Measurements from ENCODE around the gene IGLL1. TPM values are rescaled to one million over a fixed set of nuclear protein-coding genes. Genes with fewer than 3 reads are reported as not detected.

IGLL1 gene
- total and polyA plus RNA-seq, 2 experiments from 2014 or later, result not detected

GRCh38 chr22:23591846-23592245 is 11.8 kb upstream of the IGLL1 start:
- H3K79me2 ChIP-seq (ENCODE audit: insufficient read depth), result no peaks in the 10 kb centered on the region
- no peaks in the 10 kb centered on the region for H3K9me2 ChIP-seq (ENCODE audit: insufficient read depth)
- H3F3A ChIP-seq (ENCODE audit: insufficient read depth), result no peaks in the 10 kb centered on the region
- in situ Hi-C loops (cut with MboI), result no loop called here
- no peak for TF ChIP-seq EZH2phosphoT487 (IDR thresholded peaks at IDR 0.05; ENCODE audit: insufficient read depth, low read depth)
- no peak for TF ChIP-seq EZH2 (IDR thresholded peaks at IDR 0.05; ENCODE audit: insufficient read depth, poor library complexity, severe bottlenecking)
- WGBS, 2 experiments (ENCODE audit: low coverage in 1 of 2, low lambda C conversion rate in 2 of 2, missing lambda C conversion rate in 2 of 2), result 76 to 81% methylated on average over 7 of the region's 7 CpGs
- no peaks in the 10 kb centered on the region for H3K9me3 ChIP-seq (ENCODE audit: low read depth)
- no peak overlapping the region for H3K27ac ChIP-seq
- H4K20me1 ChIP-seq (ENCODE audit: insufficient read depth), result no peaks in the 10 kb centered on the region
- no peak overlapping the region for H2AFZ ChIP-seq
- DNase-seq, result no peak
- H3K4me1 ChIP-seq (ENCODE audit: insufficient read depth), result no peaks in the 10 kb centered on the region
- H3K36me3 ChIP-seq (ENCODE audit: low read depth), result no peaks in the 10 kb centered on the region
- H3K4me2 ChIP-seq (ENCODE audit: unreplicated experiment), result no peak overlapping the region
- no peaks in the 10 kb centered on the region for H3K27me3 ChIP-seq (replicated peaks; ENCODE audit: insufficient read depth)
- no peak overlapping the region for H3K9ac ChIP-seq
- no peak overlapping the region for H3K4me3 ChIP-seq

- no peak for TF ChIP-seq EZH2 (IDR thresholded peaks at IDR 0.05; ENCODE audit: insufficient read depth, poor library complexity, severe bottlenecking)
- Histone ChIP-seq H3K27me3 (replicated peaks; ENCODE audit: insufficient read depth) (no peaks in the 10 kb centered on the region), H3K4me1 (ENCODE audit: insufficient read depth) (no peaks in the 10 kb centered on the region), H3K27ac (no peak overlapping the region), H3F3A (ENCODE audit: insufficient read depth) (no peaks in the 10 kb centered on the region), H3K9me3 (ENCODE audit: low read depth) (no peaks in the 10 kb centered on the region), H3K9me2 (ENCODE audit: insufficient read depth) (no peaks in the 10 kb centered on the region), H3K9ac (no peak overlapping the region), H2AFZ (no peak overlapping the region), H3K4me2 (ENCODE audit: unreplicated experiment) (no peak overlapping the region), H3K79me2 (ENCODE audit: insufficient read depth) (no peaks in the 10 kb centered on the region), H4K20me1 (ENCODE audit: insufficient read depth) (no peaks in the 10 kb centered on the region), H3K36me3 (ENCODE audit: low read depth) (no peaks in the 10 kb centered on the region), H3K4me3 (no peak overlapping the region)
- peak; percentile 58 for DNase-seq
- in situ Hi-C loops (cut with MboI), result no loop called here
- 42 to 46% methylated on average over 11 of the region's 11 CpGs for WGBS, 2 experiments (ENCODE audit: low coverage in 1 of 2, low lambda C conversion rate in 2 of 2, missing lambda C conversion rate in 2 of 2)
These were observed 11.2 kb upstream of the IGLL1 start for GRCh38 chr22:23591201-23591791.

DNA sequence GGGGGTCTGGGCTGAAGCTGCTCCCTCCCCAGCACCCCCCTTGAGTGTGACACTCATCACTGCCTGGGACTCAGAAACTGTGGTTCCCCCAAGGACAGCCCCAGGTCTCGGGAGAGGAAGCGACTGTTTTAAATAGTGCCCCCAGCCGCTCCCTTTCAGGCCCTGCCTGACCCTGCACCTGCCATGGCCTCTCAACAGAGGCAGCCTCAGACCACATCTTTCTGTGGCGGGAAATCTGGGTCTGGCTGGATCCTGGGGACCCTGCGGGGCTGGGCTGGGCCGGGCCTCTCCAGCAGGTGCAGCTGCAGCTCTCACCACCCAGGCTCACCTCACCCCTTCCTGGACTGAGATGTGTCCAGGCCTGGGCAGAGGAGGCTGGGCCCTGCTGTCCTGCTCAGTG is 3.7 kb upstream of the IGLL1 start:
- Histone ChIP-seq H3K4me2 (ENCODE audit: unreplicated experiment) (no peak overlapping the region), H3K4me3 (no peak overlapping the region), H4K20me1 (ENCODE audit: insufficient read depth) (no peaks in the 10 kb centered on the region), H3K27ac (no peak overlapping the region), H3K9ac (no peak overlapping the region), H3K9me2 (ENCODE audit: insufficient read depth) (no peaks in the 10 kb centered on the region), H3F3A (ENCODE audit: insufficient read depth) (no peaks in the 10 kb centered on the region), H3K36me3 (ENCODE audit: low read depth) (no peaks in the 10 kb centered on the region), H2AFZ (no peak overlapping the region), H3K27me3 (replicated peaks; ENCODE audit: insufficient read depth) (no peaks in the 10 kb centered on the region), H3K79me2 (ENCODE audit: insufficient read depth) (no peaks in the 10 kb centered on the region), H3K9me3 (ENCODE audit: low read depth) (no peaks in the 10 kb centered on the region), H3K4me1 (ENCODE audit: insufficient read depth) (no peaks in the 10 kb centered on the region)
- in situ Hi-C loops (cut with MboI), result no loop called here
- WGBS, 2 experiments (ENCODE audit: low coverage in 1 of 2, low lambda C conversion rate in 2 of 2, missing lambda C conversion rate in 2 of 2), result 58 to 70% methylated on average over 6 of the region's 6 CpGs
- TF ChIP-seq EZH2 (IDR thresholded peaks at IDR 0.05; ENCODE audit: insufficient read depth, poor library complexity, severe bottlenecking), result no peak
- no peak for TF ChIP-seq EZH2phosphoT487 (IDR thresholded peaks at IDR 0.05; ENCODE audit: insufficient read depth, low read depth)
- DNase-seq, result no peak

DNA sequence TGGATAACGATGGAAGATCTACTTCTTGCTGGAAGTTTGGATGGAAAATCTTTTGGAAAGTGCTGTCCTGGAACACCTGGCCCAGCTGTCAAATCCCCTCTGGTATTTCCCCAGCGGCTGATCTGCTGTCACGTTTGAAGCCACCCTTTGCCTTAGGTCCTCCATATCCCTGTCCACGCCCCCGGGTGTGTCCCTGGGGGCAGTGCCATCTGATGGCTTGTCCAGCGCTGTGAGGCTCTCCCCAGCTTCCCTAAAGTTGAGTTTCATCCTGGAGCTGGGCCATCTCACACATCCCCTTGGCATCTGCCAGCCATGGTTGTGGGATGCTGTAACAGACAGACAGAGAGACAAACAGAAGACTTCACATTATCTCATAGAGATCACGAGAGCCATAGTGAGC is 3.1 kb upstream of the IGLL1 start:
- H3K79me2 ChIP-seq (ENCODE audit: insufficient read depth), result no peaks in the 10 kb centered on the region
- H3K36me3 ChIP-seq (ENCODE audit: low read depth), result no peaks in the 10 kb centered on the region
- H3K27me3 ChIP-seq (replicated peaks; ENCODE audit: insufficient read depth), result no peaks in the 10 kb centered on the region
- TF ChIP-seq EZH2 (IDR thresholded peaks at IDR 0.05; ENCODE audit: insufficient read depth, poor library complexity, severe bottlenecking) (no peak), EZH2phosphoT487 (IDR thresholded peaks at IDR 0.05; ENCODE audit: insufficient read depth, low read depth) (no peak)
- DNase-seq, result no peak
- in situ Hi-C loops (cut with MboI), result no loop called here
- H3K4me2 ChIP-seq (ENCODE audit: unreplicated experiment), result no peak overlapping the region
- H2AFZ ChIP-seq, result no peak overlapping the region
- H3K27ac ChIP-seq, result no peak overlapping the region
- no peak overlapping the region for H3K9ac ChIP-seq
- H3K4me1 ChIP-seq (ENCODE audit: insufficient read depth), result no peaks in the 10 kb centered on the region
- no peak overlapping the region for H3K4me3 ChIP-seq
- H4K20me1 ChIP-seq (ENCODE audit: insufficient read depth), result no peaks in the 10 kb centered on the region
- H3K9me3 ChIP-seq (ENCODE audit: low read depth), result no peaks in the 10 kb centered on the region
- no peaks in the 10 kb centered on the region for H3K9me2 ChIP-seq (ENCODE audit: insufficient read depth)
- WGBS, 2 experiments (ENCODE audit: low coverage in 1 of 2, low lambda C conversion rate in 2 of 2, missing lambda C conversion rate in 2 of 2), result 50 to 58% methylated on average over 6 to 7 of the region's 7 CpGs
- H3F3A ChIP-seq (ENCODE audit: insufficient read depth), result no peaks in the 10 kb centered on the region

GRCh38 chr22:23581260-23581650 is 1.2 kb upstream of the IGLL1 start:
- DNase-seq, result no peak
- Histone ChIP-seq H3K4me1 (ENCODE audit: insufficient read depth) (no peaks in the 10 kb centered on the region), H3K36me3 (ENCODE audit: low read depth) (no peaks in the 10 kb centered on the region), H3K27ac (no peak overlapping the region), H3K4me2 (ENCODE audit: unreplicated experiment) (no peak overlapping the region), H3F3A (ENCODE audit: insufficient read depth) (no peaks in the 10 kb centered on the region), H3K27me3 (replicated peaks; ENCODE audit: insufficient read depth) (0 out of 2 replicates have a peak, but pooled peaks cover 9% of the 10 kb centered on the region), H3K9ac (no peak overlapping the region), H3K4me3 (no peak overlapping the region), H2AFZ (no peak overlapping the region), H3K79me2 (ENCODE audit: insufficient read depth) (no peaks in the 10 kb centered on the region), H3K9me3 (ENCODE audit: low read depth) (no peaks in the 10 kb centered on the region), H4K20me1 (ENCODE audit: insufficient read depth) (no peaks in the 10 kb centered on the region), H3K9me2 (ENCODE audit: insufficient read depth) (no peaks in the 10 kb centered on the region)
- in situ Hi-C loops (cut with MboI), result no loop called here
- WGBS, 2 experiments (ENCODE audit: low coverage in 1 of 2, low lambda C conversion rate in 2 of 2, missing lambda C conversion rate in 2 of 2), result 58 to 67% methylated on average over 8 of the region's 8 CpGs
- TF ChIP-seq EZH2phosphoT487 (IDR thresholded peaks at IDR 0.05; ENCODE audit: insufficient read depth, low read depth), result no peak
- no peak for TF ChIP-seq EZH2 (IDR thresholded peaks at IDR 0.05; ENCODE audit: insufficient read depth, poor library complexity, severe bottlenecking)

Data from GM23248 (cell line).